Endothelial cell (in vitro differentiated cells): ENCODE data around the gene MUC4. TPM values are rescaled to one million over a fixed set of nuclear protein-coding genes. Genes with fewer than 3 reads are reported as not detected.
"Not testable (repeated sequence)": the region's sequence is repeated elsewhere in the genome, so short reads cannot be mapped to it uniquely, and the experiment has no call there.

Experiments
- DNase-seq: peaks from one replicate; pipeline ENCODE4 v3.0.0; 2021; ENCODE audit warnings: low spot score
- H3K27ac Mint-ChIP-seq: one replicate; pipeline ENCODE4 v1.8.0; 2021; ENCODE audit warnings: mixed read lengths, inconsistent platforms; ENCODE audit not compliant: unreplicated experiment
- H3K27me3 Mint-ChIP-seq: one replicate; pipeline ENCODE4 v1.8.0; 2021; ENCODE audit warnings: mild to moderate bottlenecking, moderate library complexity, mixed read lengths, inconsistent platforms; ENCODE audit not compliant: unreplicated experiment
- H3K36me3 Mint-ChIP-seq: one replicate; pipeline ENCODE4 v1.8.0; 2021; ENCODE audit warnings: mild to moderate bottlenecking, low read depth, mixed read lengths, inconsistent platforms; ENCODE audit not compliant: unreplicated experiment
- H3K4me1 Mint-ChIP-seq: one replicate; pipeline ENCODE4 v1.8.0; 2021; ENCODE audit warnings: mild to moderate bottlenecking, mixed read lengths, inconsistent platforms; ENCODE audit not compliant: unreplicated experiment
- H3K4me3 Mint-ChIP-seq: one replicate; pipeline ENCODE4 v1.8.0; 2021; ENCODE audit warnings: mild to moderate bottlenecking, mixed read lengths, inconsistent platforms; ENCODE audit not compliant: unreplicated experiment
- H3K9me3 Mint-ChIP-seq: one replicate; pipeline ENCODE4 v1.8.0; 2021; ENCODE audit warnings: mixed read lengths, inconsistent platforms; ENCODE audit not compliant: unreplicated experiment
- CTCF ChIP-seq: fragments of 200-600 bp; sonication (generic); IDR thresholded peaks from one replicate; pipeline ENCODE4 v1.5.0; 2021; ENCODE audit warnings: antibody characterized with exemption; ENCODE audit not compliant: unreplicated experiment
- total RNA-seq: library from RNA; stranded (reverse); fragmentation: NEBNext Ultra II Directional; extraction: Animal tissue kit (Norgen Biotek cat#: 25700); gene quantifications from one replicate; pipeline ENCODE4 v1.2.1, GENCODE V29; 2021; ENCODE audit not compliant: unreplicated experiment

MUC4 gene
- total RNA-seq, 1 donor from 2014 or later: 0.05 TPM

- Mint-ChIP-seq H3K4me3 (no peak overlapping the region), H3K27me3 (peaks cover 3% of the 10 kb centered on the region), H3K36me3 (no peaks in the 10 kb centered on the region), H3K4me1 (no peaks in the 10 kb centered on the region), H3K27ac (no peak overlapping the region), H3K9me3 (no peaks in the 10 kb centered on the region)
- no peak for TF ChIP-seq CTCF
- no peak for DNase-seq
Measured at GRCh38 chr3:195731356-195731905, 80.3 kb downstream of the MUC4 start.

GRCh38 chr3:195729476-195730251 lies 82.1 kb downstream of the MUC4 start:
- no peaks in the 10 kb centered on the region for H3K9me3 Mint-ChIP-seq
- H3K27ac Mint-ChIP-seq: no peak overlapping the region
- no peak for TF ChIP-seq CTCF
- DNase-seq: no peak
- no peak overlapping the region for H3K4me3 Mint-ChIP-seq
- no peaks in the 10 kb centered on the region for H3K36me3 Mint-ChIP-seq
- peaks cover 3% of the 10 kb centered on the region for H3K27me3 Mint-ChIP-seq
- no peaks in the 10 kb centered on the region for H3K4me1 Mint-ChIP-seq

- H3K27ac Mint-ChIP-seq, H3K27me3 Mint-ChIP-seq, H3K4me3 Mint-ChIP-seq, H3K4me1 Mint-ChIP-seq, H3K36me3 Mint-ChIP-seq, H3K9me3 Mint-ChIP-seq, DNase-seq: not testable (repeated sequence)
Measured at GRCh38 chr3:195728789-195729188, 82.9 kb downstream of the MUC4 start.

GRCh38 chr3:195727606-195728195 lies 84.0 kb downstream of the MUC4 start:
- no peak for DNase-seq
- Mint-ChIP-seq H3K36me3 (no peaks in the 10 kb centered on the region), H3K27me3 (no peaks in the 10 kb centered on the region), H3K4me3 (no peak overlapping the region), H3K27ac (no peak overlapping the region), H3K4me1 (no peaks in the 10 kb centered on the region), H3K9me3 (no peaks in the 10 kb centered on the region)
- no peak for TF ChIP-seq CTCF

GRCh38 chr3:195725916-195726740 lies 85.6 kb downstream of the MUC4 start:
- H3K4me1 Mint-ChIP-seq, H3K4me3 Mint-ChIP-seq, H3K36me3 Mint-ChIP-seq, H3K27ac Mint-ChIP-seq, H3K9me3 Mint-ChIP-seq, DNase-seq, H3K27me3 Mint-ChIP-seq: not testable (repeated sequence)

- H3K27ac Mint-ChIP-seq, H3K36me3 Mint-ChIP-seq, DNase-seq, H3K4me1 Mint-ChIP-seq, H3K9me3 Mint-ChIP-seq, H3K4me3 Mint-ChIP-seq, H3K27me3 Mint-ChIP-seq: not testable (repeated sequence)
Measured at GRCh38 chr3:195724363-195724762, 87.4 kb downstream of the MUC4 start.

- not testable (repeated sequence) for H3K4me3 Mint-ChIP-seq, H3K4me1 Mint-ChIP-seq, DNase-seq, H3K27ac Mint-ChIP-seq, H3K9me3 Mint-ChIP-seq, H3K36me3 Mint-ChIP-seq, H3K27me3 Mint-ChIP-seq
Measured at GRCh38 chr3:195722996-195723345, 88.8 kb downstream of the MUC4 start.

- H3K27ac Mint-ChIP-seq, H3K36me3 Mint-ChIP-seq, H3K4me3 Mint-ChIP-seq, H3K4me1 Mint-ChIP-seq, H3K27me3 Mint-ChIP-seq, DNase-seq, H3K9me3 Mint-ChIP-seq: not testable (repeated sequence)
Measured at GRCh38 chr3:195722139-195722995, 89.4 kb downstream of the MUC4 start.
